Colonic mucosa (tissue), 4 donors: ENCODE results near the gene KAT6B. TPM values are rescaled to one million over a fixed set of nuclear protein-coding genes. Genes with fewer than 3 reads are reported as not detected.

ENCODE experiments used
- DNase-seq: peaks from one replicate; pipeline ENCODE4 v3.0.0-alpha.2; 2020
- H3K27ac ChIP-seq: fragments of 200-600 bp; one replicate; pipeline ENCODE4 v1.8.0; 2021
- H3K27me3 ChIP-seq: fragments of 200-600 bp; one replicate; pipeline ENCODE4 v1.8.0; 2021
- H3K36me3 ChIP-seq: fragments of 200-600 bp; one replicate; pipeline ENCODE4 v1.8.0; 2021
- H3K4me1 ChIP-seq: fragments of 200-600 bp; one replicate; pipeline ENCODE4 v1.8.0; 2021; ENCODE audit warnings: mild to moderate bottlenecking
- H3K4me3 ChIP-seq: fragments of 200-600 bp; one replicate; pipeline ENCODE4 v1.8.0; 2021
- H3K9ac ChIP-seq, 2 donors: one replicate each; pipeline ENCODE4 v1.7.0; 2013; ENCODE audit warnings: control low read depth in 2 of 2, low read depth in 2 of 2, low read length in 2 of 2
- H3K9me3 ChIP-seq: fragments of 200-600 bp; one replicate; pipeline ENCODE4 v1.8.0; 2021
- CTCF ChIP-seq: fragments of 200-600 bp; IDR thresholded peaks from one replicate; pipeline ENCODE4 v1.8.0; 2022; ENCODE audit warnings: antibody characterized with exemption, mild to moderate bottlenecking
- intact Hi-C: fragments of 100-400 bp; cut with DNase I; formaldehyde crosslinking; loops from one replicate; pipeline ENCODE4 v1.14.1; 2022
- total RNA-seq, 2 donors: library from RNA; stranded (reverse); fragmentation: NEBNext Ultra II Directional in 1 of 2; extraction: Animal tissue kit (Norgen Biotek cat#: 25700) in 1 of 2; gene quantifications; one replicate each; pipeline ENCODE4 v1.2.1, GENCODE V29; 2021
- donor health status: healthy.
- donor health status: DM: no; HTN: no; CAD: no.
- donor health status: DM: no; HTN: no; CAD: no.

The KAT6B gene
- total RNA-seq, 2 donors from 2014 or later = 18.7 to 24.2 TPM

GRCh38 chr10:75057680-75058079, 231.3 kb downstream of the KAT6B start:
- intact Hi-C loops = no loop called here
- Histone ChIP-seq H3K9me3 (no peaks in the 10 kb centered on the region), H3K27ac (no peak overlapping the region), H3K4me3 (no peak overlapping the region), H3K36me3 (no peaks in the 10 kb centered on the region), H3K27me3 (no peaks in the 10 kb centered on the region), H3K4me1 (no peaks in the 10 kb centered on the region), H3K9ac (no peak overlapping the region)
- DNase-seq = no peak
- no peak for TF ChIP-seq CTCF

GRCh38 chr10:75058161-75058560, 231.8 kb downstream of the KAT6B start:
- DNase-seq = no peak
- H3K27ac ChIP-seq = no peak overlapping the region
- H3K9me3 ChIP-seq = no peaks in the 10 kb centered on the region
- intact Hi-C loops = no loop called here
- no peaks in the 10 kb centered on the region for H3K4me1 ChIP-seq
- H3K36me3 ChIP-seq = no peaks in the 10 kb centered on the region
- no peak overlapping the region for H3K9ac ChIP-seq
- no peaks in the 10 kb centered on the region for H3K27me3 ChIP-seq
- H3K4me3 ChIP-seq = no peak overlapping the region
- no peak for TF ChIP-seq CTCF

GRCh38 chr10:75061709-75062505, 235.5 kb downstream of the KAT6B start:
- H3K9ac ChIP-seq = no peak overlapping the region
- no peak overlapping the region for H3K27ac ChIP-seq
- no peaks in the 10 kb centered on the region for H3K27me3 ChIP-seq
- DNase-seq = no peak
- intact Hi-C loops = no loop called here
- H3K9me3 ChIP-seq = no peaks in the 10 kb centered on the region
- no peak for TF ChIP-seq CTCF
- no peak overlapping the region for H3K4me3 ChIP-seq
- H3K36me3 ChIP-seq = no peaks in the 10 kb centered on the region
- no peaks in the 10 kb centered on the region for H3K4me1 ChIP-seq

- H3K4me1 ChIP-seq = no peaks in the 10 kb centered on the region
- TF ChIP-seq CTCF = no peak
- H3K27me3 ChIP-seq = no peaks in the 10 kb centered on the region
- no peaks in the 10 kb centered on the region for H3K9me3 ChIP-seq
- H3K27ac ChIP-seq = no peak overlapping the region
- H3K9ac ChIP-seq = no peak overlapping the region
- DNase-seq = peak; percentile 25
- H3K4me3 ChIP-seq = no peak overlapping the region
- no peaks in the 10 kb centered on the region for H3K36me3 ChIP-seq
- intact Hi-C loops = no loop called here
These were observed 236.3 kb downstream of the KAT6B start for GRCh38 chr10:75062506-75063299.

- Histone ChIP-seq H3K9ac (no peak overlapping the region), H3K27ac (no peak overlapping the region), H3K4me3 (no peak overlapping the region), H3K36me3 (no peaks in the 10 kb centered on the region), H3K27me3 (no peaks in the 10 kb centered on the region), H3K4me1 (no peaks in the 10 kb centered on the region), H3K9me3 (no peaks in the 10 kb centered on the region)
- intact Hi-C loops = no loop called here
- no peak for TF ChIP-seq CTCF
- no peak for DNase-seq
These were observed 237.2 kb downstream of the KAT6B start for GRCh38 chr10:75063461-75064230.
